GM21786 (cell line): ENCODE data around the gene MARK4.
"Not testable (repeated sequence)": the region's sequence is repeated elsewhere in the genome, so short reads cannot be mapped to it uniquely, and the experiment has no call there.

ENCODE experiments used
- ATAC-seq: cut with Tn5 transposase; IDR thresholded peaks from one replicate; pipeline ENCODE4 v1.9.1; 2021; ENCODE audit not compliant: unreplicated experiment

The MARK4 gene

GRCh38 chr19:45304141-45304926 is 53.3 kb downstream of the MARK4 start:
- ATAC-seq, result no peak

- ATAC-seq, result no peak
Measured at GRCh38 chr19:45305007-45305406, 53.9 kb downstream of the MARK4 start.

GRCh38 chr19:45305421-45305820 is 54.4 kb downstream of the MARK4 start:
- ATAC-seq, result no peak

DNA sequence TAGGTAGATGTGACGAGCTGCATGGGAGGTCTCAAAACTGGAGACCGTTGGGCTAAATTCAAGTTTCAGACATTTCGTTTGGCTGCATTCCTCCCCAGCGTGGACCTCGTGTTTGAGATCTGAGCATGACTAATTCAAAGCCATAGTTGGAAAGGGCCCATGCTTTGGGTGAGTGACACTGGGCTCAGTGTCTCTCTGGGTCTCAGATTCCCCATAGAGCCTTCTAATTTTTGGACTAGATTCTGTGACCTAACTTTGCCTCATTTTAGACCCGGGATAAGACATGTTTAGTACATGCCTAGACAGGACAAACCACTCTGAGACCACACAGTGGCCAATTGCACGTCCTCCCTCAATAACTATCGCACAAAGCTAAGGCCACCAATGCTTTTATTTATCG is 55.0 kb downstream of the MARK4 start:
- ATAC-seq, result no peak

GRCh38 chr19:45306518-45307027 is 55.5 kb downstream of the MARK4 start:
- ATAC-seq, result no peak

DNA sequence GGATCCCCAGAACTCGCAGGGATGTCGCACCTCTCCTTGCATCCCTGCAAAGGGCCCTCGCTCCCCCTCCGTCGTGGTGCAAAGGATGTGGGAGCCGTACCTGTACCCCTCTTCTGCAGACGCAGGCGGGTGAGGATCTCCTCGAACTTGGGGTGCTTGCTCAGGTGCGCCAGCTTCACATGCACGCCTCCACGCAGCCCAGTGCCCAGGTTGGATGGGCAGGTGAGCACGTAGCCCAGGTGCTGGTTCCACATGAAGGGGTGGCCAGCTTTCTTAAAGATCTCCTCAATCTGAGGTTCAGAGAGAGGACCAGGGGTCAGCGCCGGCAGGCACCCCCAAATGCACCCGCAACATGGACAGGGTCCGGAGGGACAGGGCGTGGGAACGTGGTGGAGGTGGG is 56.3 kb downstream of the MARK4 start:
- ATAC-seq, result no peak

GRCh38 chr19:45309322-45309721 is 58.3 kb downstream of the MARK4 start:
- not testable (repeated sequence) for ATAC-seq

DNA sequence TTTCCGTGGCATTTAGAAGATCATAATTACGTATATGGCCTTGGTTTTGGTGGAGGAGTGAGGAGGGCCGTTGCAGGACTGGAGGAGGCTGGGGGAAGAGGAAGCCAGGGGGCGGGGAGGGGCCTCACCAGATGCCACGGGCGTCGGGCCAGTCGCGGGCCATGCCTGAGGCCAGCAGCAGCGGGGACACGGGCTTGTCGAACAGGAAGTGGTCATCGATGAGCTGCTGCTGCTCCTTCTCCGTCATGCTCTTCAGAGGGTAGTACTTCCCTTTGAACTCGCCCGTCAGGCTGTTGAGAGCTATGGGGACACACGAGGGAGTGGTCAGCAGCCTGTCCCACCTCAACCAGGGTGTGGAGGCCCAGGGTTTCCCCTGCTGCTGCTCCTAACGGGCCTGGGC is 60.5 kb downstream of the MARK4 start:
- ATAC-seq, result no peak

- not testable (repeated sequence) for ATAC-seq
Measured at GRCh38 chr19:45312285-45312684, 61.2 kb downstream of the MARK4 start.

DNA sequence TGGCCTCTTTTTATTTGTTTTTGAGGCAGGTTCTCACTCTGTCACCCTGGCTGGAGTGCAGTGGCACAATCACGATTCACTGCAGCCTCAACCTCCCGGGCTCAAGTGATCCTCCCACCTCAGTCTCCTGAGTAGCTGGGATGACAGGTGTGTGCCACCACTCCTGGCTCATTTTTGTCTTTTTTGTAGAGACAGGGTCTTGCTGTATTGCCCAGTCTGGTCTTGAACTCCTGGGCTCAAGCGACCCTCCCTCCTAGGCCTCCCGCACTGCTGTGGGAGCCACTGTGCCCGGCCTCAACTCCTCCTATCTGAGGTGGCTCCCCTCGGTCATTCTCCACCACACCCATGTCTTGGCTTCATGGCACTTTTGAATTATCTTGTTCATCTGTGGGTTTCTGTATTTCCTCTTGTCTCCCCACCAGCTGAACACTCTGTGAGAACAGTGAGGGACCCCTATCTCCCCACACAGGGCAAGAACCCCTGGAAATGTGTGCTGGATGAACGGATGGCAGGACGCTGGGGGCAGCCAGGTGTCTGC is 63.7 kb downstream of the MARK4 start:
- ATAC-seq, result no peak

- ATAC-seq, result no peak
Measured at GRCh38 chr19:45315304-45315703, 64.2 kb downstream of the MARK4 start.

DNA sequence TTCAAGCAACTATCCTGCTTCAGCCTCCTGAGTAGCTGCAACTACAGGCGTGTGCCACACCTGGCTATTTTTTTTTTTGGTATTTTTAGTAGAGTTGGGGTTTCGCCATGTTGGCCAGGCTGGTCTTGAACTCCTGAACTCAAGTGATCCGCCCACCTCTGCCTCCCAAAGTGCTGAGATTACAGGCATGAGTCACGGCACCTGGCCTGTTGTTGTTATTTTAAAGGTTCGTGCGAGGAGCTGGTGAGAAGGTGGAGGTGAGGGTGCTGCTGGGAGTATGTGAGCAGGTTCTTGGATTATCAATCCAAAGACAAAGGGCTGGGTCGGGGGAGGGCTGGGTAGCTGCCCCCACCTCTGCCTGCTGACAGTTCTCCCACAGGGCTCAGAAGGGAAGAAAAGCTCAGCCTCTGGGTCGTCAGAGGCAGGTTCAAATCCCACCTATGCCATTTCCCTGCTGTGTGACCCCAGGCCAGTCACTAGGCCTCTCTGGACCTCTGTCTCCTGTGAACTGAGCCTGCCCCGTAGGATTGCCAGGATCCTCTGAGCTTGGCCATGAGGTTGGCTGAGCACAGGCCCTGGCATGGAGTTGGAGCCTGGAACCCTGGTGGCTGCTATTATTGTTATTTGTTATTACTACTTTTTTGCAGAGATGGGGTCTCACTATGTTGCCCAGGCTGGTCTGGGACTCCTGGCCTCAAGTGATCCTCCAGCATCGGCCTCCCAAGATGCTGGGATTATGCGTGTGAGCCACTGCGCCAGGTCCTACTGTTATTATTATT is 70.1 kb downstream of the MARK4 start:
- no peak for ATAC-seq

DNA sequence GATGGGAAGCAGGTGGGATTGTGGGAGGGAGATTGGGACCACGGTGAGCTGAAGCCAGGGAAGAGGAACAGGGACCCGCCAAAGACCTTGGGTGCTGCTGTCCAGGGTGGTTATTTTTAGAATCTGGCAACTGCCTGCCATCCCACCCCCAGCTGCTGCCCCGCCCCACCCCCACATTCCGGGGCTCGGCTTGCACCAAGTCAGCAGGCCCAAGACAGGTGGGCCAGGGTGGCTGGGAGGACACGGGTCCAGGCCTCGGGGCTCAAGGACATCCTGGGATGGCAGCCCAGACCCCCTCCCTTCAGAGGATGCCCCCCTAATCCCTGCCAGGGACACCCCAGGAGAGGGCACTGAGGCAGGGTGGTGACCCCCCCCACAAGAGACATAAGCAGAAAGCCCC is 70.8 kb downstream of the MARK4 start:
- ATAC-seq, result no peak

DNA sequence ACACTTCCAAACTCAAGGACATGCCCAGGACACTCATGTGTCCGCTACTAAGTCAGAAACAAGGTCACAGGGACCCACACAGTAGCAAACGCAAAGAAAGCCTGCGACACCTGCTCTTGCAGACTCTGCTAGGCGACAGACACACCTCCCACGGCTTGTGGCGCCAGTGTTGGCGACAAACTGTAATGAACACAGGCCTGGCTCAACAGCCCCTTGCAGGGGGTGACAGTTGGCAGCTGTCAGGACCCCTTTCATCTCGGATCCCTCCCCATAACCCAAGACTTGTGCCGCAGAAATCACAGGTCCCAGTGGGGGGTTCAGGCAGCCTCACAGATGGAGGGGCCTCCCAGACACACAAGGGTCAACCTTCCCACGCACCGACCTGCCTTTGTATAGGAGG is 71.2 kb downstream of the MARK4 start:
- ATAC-seq, result no peak

DNA sequence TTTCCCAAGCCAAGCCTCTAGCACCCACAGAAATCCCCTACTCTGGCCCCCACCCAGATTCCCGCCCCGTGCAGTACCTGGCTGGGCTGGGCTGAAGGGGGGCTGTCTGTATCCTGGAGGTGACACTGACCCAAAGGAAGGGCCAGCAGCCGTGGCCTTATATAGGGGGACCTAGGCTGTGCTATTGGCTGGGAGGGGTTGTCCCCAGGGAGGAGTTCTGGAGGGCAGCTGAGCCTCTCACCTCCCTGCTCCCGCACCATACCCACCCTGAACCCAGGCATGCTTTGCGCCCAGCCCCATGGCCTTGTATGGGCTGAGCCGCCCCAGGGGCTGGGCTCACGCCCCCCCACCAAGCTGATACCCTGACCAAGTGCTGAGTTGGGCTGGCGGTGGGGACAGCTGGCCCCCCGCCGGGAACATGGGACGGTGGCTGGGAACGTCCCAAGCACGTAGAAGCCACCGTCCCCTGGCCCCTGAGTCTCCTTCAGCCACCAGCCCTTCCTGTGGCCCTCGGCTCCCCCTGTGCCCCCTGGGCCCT is 71.7 kb downstream of the MARK4 start, which contains the start of gene CKM:
TSS of gene CKM (minus strand) at position 132 of the 538 bp plus-strand sequence. CDS start 3,162 bp downstream, outside the sequence.
- no peak for ATAC-seq

- ATAC-seq, result no peak
Measured at GRCh38 chr19:45323671-45324081, 72.6 kb downstream of the MARK4 start.

DNA sequence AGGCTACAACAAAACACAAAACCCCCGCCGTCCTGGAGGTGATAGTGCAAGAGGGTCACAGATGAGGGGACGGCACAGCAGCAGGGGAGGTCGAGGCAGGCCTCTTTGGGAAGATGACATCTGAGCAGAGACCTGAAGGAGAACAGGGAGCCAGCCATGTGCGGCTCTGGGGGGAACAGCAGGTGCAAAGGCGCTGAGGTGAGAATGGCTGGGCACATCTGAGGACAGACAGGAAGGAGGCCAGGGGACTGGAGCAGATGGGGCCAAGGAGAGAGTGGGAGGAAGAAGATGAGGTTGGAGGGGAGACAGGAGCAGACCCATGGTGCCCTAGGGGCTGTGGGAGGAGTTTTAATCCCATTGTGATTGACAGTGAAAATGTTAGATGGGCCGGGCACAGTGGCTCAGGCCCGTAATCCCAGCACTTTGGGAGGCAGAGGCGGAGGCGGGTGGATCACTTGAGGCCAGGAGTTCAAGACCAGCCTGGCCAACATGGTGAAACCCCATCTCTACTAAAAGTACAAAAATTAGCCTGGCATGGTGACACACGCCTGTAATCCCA is 73.4 kb downstream of the MARK4 start:
- ATAC-seq, result no peak

GRCh38 chr19:45327404-45328143 is 76.5 kb downstream of the MARK4 start:
- no peak for ATAC-seq

DNA sequence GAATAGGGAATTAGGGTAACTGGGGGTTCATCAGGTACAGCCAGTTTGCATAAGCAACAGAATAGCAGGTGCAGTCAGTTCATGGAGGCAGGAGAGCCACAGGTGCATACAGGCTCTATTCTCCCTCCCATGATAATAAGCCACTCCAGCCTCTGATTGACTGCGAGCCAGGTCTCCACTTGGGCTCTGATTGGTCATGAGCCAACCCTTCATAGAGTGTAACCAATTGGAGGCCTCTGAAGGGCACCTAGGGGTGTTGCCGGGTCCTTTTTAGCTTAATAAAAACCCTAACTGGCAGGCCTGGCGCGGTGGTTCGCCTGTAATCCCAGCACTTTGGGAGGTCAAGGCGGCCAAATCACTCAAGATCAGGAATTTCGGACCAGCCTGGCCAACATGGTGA is 80.3 kb downstream of the MARK4 start:
- no peak for ATAC-seq

GRCh38 chr19:45333609-45334303 is 82.7 kb downstream of the MARK4 start:
- ATAC-seq, result no peak
